PC-3 (cell line): ENCODE results near the gene ZSWIM4.

ENCODE experiments used
- EZH2 ChIP-seq: fragments of 300-600 bp; sonication (generic); IDR thresholded peaks from one replicate; pipeline ENCODE4 v1.6.1; 2017; ENCODE audit warnings: antibody characterized with exemption, mild to moderate bottlenecking, low read length; ENCODE audit not compliant: unreplicated experiment
- TF ChIP-seq, protein P1 (sequence below): fragments of 300-600 bp; sonication (generic); conservative IDR thresholded peaks from 2 replicates; pipeline ENCODE4 v1.5.1; 2017; ENCODE audit warnings: antibody characterized with exemption, low read depth, mild to moderate bottlenecking, low read length

- TF ChIP-seq, protein P1, sequence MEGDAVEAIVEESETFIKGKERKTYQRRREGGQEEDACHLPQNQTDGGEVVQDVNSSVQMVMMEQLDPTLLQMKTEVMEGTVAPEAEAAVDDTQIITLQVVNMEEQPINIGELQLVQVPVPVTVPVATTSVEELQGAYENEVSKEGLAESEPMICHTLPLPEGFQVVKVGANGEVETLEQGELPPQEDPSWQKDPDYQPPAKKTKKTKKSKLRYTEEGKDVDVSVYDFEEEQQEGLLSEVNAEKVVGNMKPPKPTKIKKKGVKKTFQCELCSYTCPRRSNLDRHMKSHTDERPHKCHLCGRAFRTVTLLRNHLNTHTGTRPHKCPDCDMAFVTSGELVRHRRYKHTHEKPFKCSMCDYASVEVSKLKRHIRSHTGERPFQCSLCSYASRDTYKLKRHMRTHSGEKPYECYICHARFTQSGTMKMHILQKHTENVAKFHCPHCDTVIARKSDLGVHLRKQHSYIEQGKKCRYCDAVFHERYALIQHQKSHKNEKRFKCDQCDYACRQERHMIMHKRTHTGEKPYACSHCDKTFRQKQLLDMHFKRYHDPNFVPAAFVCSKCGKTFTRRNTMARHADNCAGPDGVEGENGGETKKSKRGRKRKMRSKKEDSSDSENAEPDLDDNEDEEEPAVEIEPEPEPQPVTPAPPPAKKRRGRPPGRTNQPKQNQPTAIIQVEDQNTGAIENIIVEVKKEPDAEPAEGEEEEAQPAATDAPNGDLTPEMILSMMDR = no peak
- no peak for TF ChIP-seq EZH2
These were observed 16.8 kb upstream of the ZSWIM4 start for GRCh38 chr19:13778398-13778797.
